Liver (tissue), 9 donors: Measurements from ENCODE around the gene COX4I1. TPM values are rescaled to one million over a fixed set of nuclear protein-coding genes. Genes with fewer than 3 reads are reported as not detected.

Source experiments
- DNase-seq: peaks from one replicate; pipeline ENCODE4 v3.0.0-alpha.2; 2017; ENCODE audit warnings: low spot score
- H3K27ac ChIP-seq, 2 donors: one replicate each; pipeline ENCODE4 v1.7.0; 2013; ENCODE audit warnings: inconsistent platforms in 2 of 2, low read length in 2 of 2, control low read depth in 1 of 2, low read depth in 1 of 2, mild to moderate bottlenecking in 1 of 2
- H3K27me3 ChIP-seq, 4 donors: one replicate each; pipeline versions ENCODE4 v1.6.1 to v1.7.0; 2013; ENCODE audit warnings: low read length in 3 of 4, inconsistent platforms in 1 of 4, mild to moderate bottlenecking in 1 of 4, moderate library complexity in 1 of 4; ENCODE audit not compliant: control insufficient read depth in 4 of 4, insufficient read depth in 4 of 4
- H3K36me3 ChIP-seq, 4 donors: one replicate each; pipeline versions ENCODE4 v1.6.1 to v1.7.0; 2013; ENCODE audit warnings: low read length in 3 of 4, mild to moderate bottlenecking in 3 of 4, low read depth in 1 of 4, moderate library complexity in 1 of 4; ENCODE audit not compliant: control insufficient read depth in 4 of 4, insufficient read depth in 3 of 4
- H3K4me1 ChIP-seq, 4 donors: one replicate each; pipeline versions ENCODE4 v1.6.1 to v1.7.0; 2013; ENCODE audit warnings: low read length in 3 of 4, mild to moderate bottlenecking in 3 of 4, moderate library complexity in 1 of 4; ENCODE audit not compliant: control insufficient read depth in 4 of 4, insufficient read depth in 4 of 4
- H3K4me3 ChIP-seq, 3 donors: one replicate each; pipeline versions ENCODE4 v1.6.1 to v1.7.0; 2013; ENCODE audit warnings: low read length in 3 of 3, control low read depth in 1 of 3, low read depth in 1 of 3, mild to moderate bottlenecking in 1 of 3
- H3K9ac ChIP-seq, 2 donors: one replicate each; pipeline ENCODE4 v1.7.0; 2013; ENCODE audit warnings: low read length in 2 of 2, mild to moderate bottlenecking in 2 of 2, moderate library complexity in 2 of 2, control low read depth in 1 of 2, low read depth in 1 of 2
- H3K9me3 ChIP-seq, 4 donors: one replicate each; pipeline versions ENCODE4 v1.6.1 to v1.7.0; 2013; ENCODE audit warnings: low read length in 3 of 4; ENCODE audit not compliant: control insufficient read depth in 4 of 4
- EGR1 ChIP-seq, 2 donors: IDR thresholded peaks; 2 replicates each; pipeline ENCODE4 v1.6.1; 2016 to 2018; ENCODE audit warnings: antibody characterized with exemption in 2 of 2, low read depth in 2 of 2
- FOXA1 ChIP-seq: IDR thresholded peaks from 2 replicates; pipeline ENCODE4 v1.6.1; 2016; ENCODE audit warnings: antibody characterized with exemption
- FOXA2 ChIP-seq: IDR thresholded peaks from 2 replicates; pipeline ENCODE4 v1.6.1; 2016; ENCODE audit warnings: antibody characterized with exemption
- GABPA ChIP-seq, 2 donors: IDR thresholded peaks in 1 of 2; conservative IDR thresholded peaks in 1 of 2; 2 replicates each; pipeline ENCODE4 v1.6.1; 2016; ENCODE audit warnings: antibody characterized with exemption in 2 of 2, mild to moderate bottlenecking in 1 of 2, moderate library complexity in 1 of 2
- HNF4A ChIP-seq, 2 donors: conservative IDR thresholded peaks; 2 replicates each; pipeline ENCODE4 v1.6.1; 2016; ENCODE audit warnings: antibody characterized with exemption in 2 of 2, mild to moderate bottlenecking in 2 of 2
- HNF4G ChIP-seq: IDR thresholded peaks from 2 replicates; pipeline ENCODE4 v1.6.1; 2016; ENCODE audit warnings: antibody characterized with exemption
- JUND ChIP-seq, 2 donors: IDR thresholded peaks; 2 replicates each; pipeline ENCODE4 v1.6.1; 2016; ENCODE audit warnings: antibody characterized with exemption in 2 of 2
- NR2F2 ChIP-seq: IDR thresholded peaks from 2 replicates; pipeline ENCODE4 v1.6.1; 2016; ENCODE audit warnings: antibody characterized with exemption
- RAD21 ChIP-seq, 2 donors: IDR thresholded peaks; 2 replicates each; pipeline ENCODE4 v1.6.1; 2016; ENCODE audit warnings: antibody characterized with exemption in 2 of 2, mild to moderate bottlenecking in 2 of 2
- RXRA ChIP-seq, 2 donors: IDR thresholded peaks; 2 replicates each; pipeline ENCODE4 v1.6.1; 2017 to 2018; ENCODE audit warnings: antibody characterized with exemption in 2 of 2, mild to moderate bottlenecking in 1 of 2
- SP1 ChIP-seq: IDR thresholded peaks from 2 replicates; pipeline ENCODE4 v1.6.1; 2018; ENCODE audit warnings: antibody characterized with exemption, mild to moderate bottlenecking
- TAF1 ChIP-seq: conservative IDR thresholded peaks from 2 replicates; pipeline ENCODE4 v1.6.1; 2016; ENCODE audit warnings: antibody characterized with exemption, mild to moderate bottlenecking
- YY1 ChIP-seq: IDR thresholded peaks from 2 replicates; pipeline ENCODE4 v1.6.1; 2016; ENCODE audit warnings: antibody characterized with exemption, mild to moderate bottlenecking
- WGBS: extraction: QIAGEN DNeasy Blood & Tissue Kit; methylation state at CpG from one replicate; pipeline ENCODE4 v1.1.7; 2013; 5-methylcytosine and 5-hydroxymethylcytosine counted together
- polyA plus RNA-seq, 2 donors: library from polyadenylated mRNA; stranded (reverse) in 1 of 2; unstranded in 1 of 2; fragments of 200-250 nt in 1 of 2; fragments of >200 nt in 1 of 2; fragmentation: Nextera tagmentation in 1 of 2; extraction: Ambion mirVana in 1 of 2; gene quantifications; one replicate each; pipeline versions ENCODE4 v1.2.1 to v1.2.3, GENCODE V29; 2013 to 2015
- total RNA-seq, 2 donors: library from RNA; depleted of rRNA; stranded (reverse); fragments of >200 nt; gene quantifications; one replicate each; pipeline ENCODE4 v1.2.3, GENCODE V29; 2014
- TF ChIP-seq, protein P1 (sequence below): IDR thresholded peaks from 2 replicates; pipeline ENCODE4 v1.6.1; 2016; ENCODE audit warnings: antibody characterized with exemption
- TF ChIP-seq, protein P2 (sequence below): IDR thresholded peaks from 2 replicates; pipeline ENCODE4 v1.6.1; 2016; ENCODE audit warnings: antibody characterized with exemption, mild to moderate bottlenecking
- TF ChIP-seq, protein P3 (sequence below): IDR thresholded peaks from 2 replicates; pipeline ENCODE4 v1.6.1; 2016; ENCODE audit warnings: antibody characterized with exemption
- TF ChIP-seq, protein P4 (sequence below): fragments of 150-350 bp; IDR thresholded peaks from 2 replicates; pipeline ENCODE4 v1.5.1; 2017; ENCODE audit warnings: improper control_type of control experiment, low read depth, low read length; ENCODE audit not compliant: missing input control
- donor health status: healthy.
- donor health status: healthy.
- donor health status: healthy.
- donor health status: healthy.
- donor health status: healthy.

The COX4I1 gene
- total and polyA plus RNA-seq, 4 donors, result 186 to 576 (median 331) TPM

DNA sequence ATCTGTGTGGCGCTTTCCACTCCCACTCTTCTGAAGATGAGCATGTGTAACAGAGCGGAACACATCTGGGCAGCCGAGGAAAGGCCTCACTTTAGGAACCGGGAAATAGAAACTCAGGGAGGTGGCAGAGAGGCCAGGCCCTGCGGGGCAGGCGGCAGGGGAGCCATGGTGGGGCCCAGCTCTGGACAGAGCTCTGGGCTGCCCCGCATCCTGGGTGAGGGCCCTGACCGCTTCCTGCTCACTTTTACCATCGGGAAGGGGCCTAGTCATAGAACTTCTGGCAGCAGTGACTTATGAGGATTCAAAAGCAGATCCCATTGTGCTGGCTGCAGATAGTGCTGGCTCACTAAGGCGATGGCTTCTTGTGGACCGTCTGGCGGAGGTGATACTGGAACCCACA lies 22.6 kb downstream of the COX4I1 start:
- TF ChIP-seq TAF1 (no peak), RAD21 (IDR thresholded peaks at IDR 0.05) (no peak), YY1 (no peak), RXRA (IDR thresholded peaks at IDR 0.05) (no peak), HNF4A (conservative IDR thresholded peaks at IDR 0.05) (no peak), GABPA (IDR thresholded peaks at IDR 0.05 in 1 of 2, conservative IDR thresholded peaks at IDR 0.05 in 1 of 2) (no peak), SP1 (no peak), EGR1 (IDR thresholded peaks at IDR 0.05; ENCODE audit: low read depth in 2 of 2) (no peak), HNF4G (no peak), JUND (IDR thresholded peaks at IDR 0.05) (no peak), FOXA1 (no peak)
- TF ChIP-seq, protein P1, sequence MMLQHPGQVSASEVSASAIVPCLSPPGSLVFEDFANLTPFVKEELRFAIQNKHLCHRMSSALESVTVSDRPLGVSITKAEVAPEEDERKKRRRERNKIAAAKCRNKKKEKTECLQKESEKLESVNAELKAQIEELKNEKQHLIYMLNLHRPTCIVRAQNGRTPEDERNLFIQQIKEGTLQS, result no peak
- TF ChIP-seq, protein P2, sequence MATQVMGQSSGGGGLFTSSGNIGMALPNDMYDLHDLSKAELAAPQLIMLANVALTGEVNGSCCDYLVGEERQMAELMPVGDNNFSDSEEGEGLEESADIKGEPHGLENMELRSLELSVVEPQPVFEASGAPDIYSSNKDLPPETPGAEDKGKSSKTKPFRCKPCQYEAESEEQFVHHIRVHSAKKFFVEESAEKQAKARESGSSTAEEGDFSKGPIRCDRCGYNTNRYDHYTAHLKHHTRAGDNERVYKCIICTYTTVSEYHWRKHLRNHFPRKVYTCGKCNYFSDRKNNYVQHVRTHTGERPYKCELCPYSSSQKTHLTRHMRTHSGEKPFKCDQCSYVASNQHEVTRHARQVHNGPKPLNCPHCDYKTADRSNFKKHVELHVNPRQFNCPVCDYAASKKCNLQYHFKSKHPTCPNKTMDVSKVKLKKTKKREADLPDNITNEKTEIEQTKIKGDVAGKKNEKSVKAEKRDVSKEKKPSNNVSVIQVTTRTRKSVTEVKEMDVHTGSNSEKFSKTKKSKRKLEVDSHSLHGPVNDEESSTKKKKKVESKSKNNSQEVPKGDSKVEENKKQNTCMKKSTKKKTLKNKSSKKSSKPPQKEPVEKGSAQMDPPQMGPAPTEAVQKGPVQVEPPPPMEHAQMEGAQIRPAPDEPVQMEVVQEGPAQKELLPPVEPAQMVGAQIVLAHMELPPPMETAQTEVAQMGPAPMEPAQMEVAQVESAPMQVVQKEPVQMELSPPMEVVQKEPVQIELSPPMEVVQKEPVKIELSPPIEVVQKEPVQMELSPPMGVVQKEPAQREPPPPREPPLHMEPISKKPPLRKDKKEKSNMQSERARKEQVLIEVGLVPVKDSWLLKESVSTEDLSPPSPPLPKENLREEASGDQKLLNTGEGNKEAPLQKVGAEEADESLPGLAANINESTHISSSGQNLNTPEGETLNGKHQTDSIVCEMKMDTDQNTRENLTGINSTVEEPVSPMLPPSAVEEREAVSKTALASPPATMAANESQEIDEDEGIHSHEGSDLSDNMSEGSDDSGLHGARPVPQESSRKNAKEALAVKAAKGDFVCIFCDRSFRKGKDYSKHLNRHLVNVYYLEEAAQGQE, result no peak
- TF ChIP-seq, protein P3, sequence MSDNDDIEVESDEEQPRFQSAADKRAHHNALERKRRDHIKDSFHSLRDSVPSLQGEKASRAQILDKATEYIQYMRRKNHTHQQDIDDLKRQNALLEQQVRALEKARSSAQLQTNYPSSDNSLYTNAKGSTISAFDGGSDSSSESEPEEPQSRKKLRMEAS, result no peak
- 95% methylated on average over 12 of the region's 12 CpGs for WGBS
- Histone ChIP-seq H3K36me3 (no peaks in the 10 kb centered on the region), H3K4me1 (peaks cover 0 to 7% (median 4%) of the 10 kb centered on the region in 4 donors), H3K27me3 (no peaks in the 10 kb centered on the region), H3K9ac (no peak overlapping the region), H3K9me3 (no peaks in the 10 kb centered on the region), H3K4me3 (no peak overlapping the region), H3K27ac (no peak overlapping the region)
- no peak for DNase-seq

DNA sequence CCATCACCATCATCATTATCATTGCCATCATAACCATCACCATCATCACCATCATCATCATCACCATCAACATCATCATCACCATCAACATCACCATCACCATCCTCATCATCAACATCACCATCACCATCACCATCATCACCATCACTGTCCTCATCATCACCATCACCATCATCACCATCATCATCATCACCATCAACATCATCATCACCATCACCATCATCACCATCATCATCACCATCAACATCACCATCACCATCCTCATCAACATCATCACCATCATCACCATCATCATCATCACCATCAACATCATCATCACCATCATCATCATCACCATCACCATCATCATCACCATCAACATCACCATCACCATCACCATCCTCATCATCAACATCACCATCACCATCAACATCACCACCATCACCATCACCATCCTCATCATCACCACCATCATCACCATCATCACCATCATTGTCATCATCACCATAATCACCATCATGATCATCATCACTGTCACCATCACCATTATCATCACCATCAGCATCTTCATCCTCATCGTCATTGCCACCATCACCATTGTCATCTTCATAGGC lies 23.9 kb downstream of the COX4I1 start:
- no peaks in the 10 kb centered on the region for H3K27me3 ChIP-seq
- no peak overlapping the region for H3K4me3 ChIP-seq
- H3K36me3 ChIP-seq, result no peaks in the 10 kb centered on the region
- no peaks in the 10 kb centered on the region for H3K9me3 ChIP-seq
- no peak overlapping the region for H3K27ac ChIP-seq
- DNase-seq, result no peak
- TF ChIP-seq RXRA (IDR thresholded peaks at IDR 0.05) (no peak), JUND (IDR thresholded peaks at IDR 0.05) (no peak), SP1 (no peak), RAD21 (IDR thresholded peaks at IDR 0.05) (no peak), FOXA1 (no peak), FOXA2 (no peak), GABPA (IDR thresholded peaks at IDR 0.05 in 1 of 2, conservative IDR thresholded peaks at IDR 0.05 in 1 of 2) (no peak), EGR1 (IDR thresholded peaks at IDR 0.05; ENCODE audit: low read depth in 2 of 2) (no peak), HNF4G (no peak), NR2F2 (no peak), YY1 (no peak)
- TF ChIP-seq, protein P1, result no peak
- TF ChIP-seq, protein P4, sequence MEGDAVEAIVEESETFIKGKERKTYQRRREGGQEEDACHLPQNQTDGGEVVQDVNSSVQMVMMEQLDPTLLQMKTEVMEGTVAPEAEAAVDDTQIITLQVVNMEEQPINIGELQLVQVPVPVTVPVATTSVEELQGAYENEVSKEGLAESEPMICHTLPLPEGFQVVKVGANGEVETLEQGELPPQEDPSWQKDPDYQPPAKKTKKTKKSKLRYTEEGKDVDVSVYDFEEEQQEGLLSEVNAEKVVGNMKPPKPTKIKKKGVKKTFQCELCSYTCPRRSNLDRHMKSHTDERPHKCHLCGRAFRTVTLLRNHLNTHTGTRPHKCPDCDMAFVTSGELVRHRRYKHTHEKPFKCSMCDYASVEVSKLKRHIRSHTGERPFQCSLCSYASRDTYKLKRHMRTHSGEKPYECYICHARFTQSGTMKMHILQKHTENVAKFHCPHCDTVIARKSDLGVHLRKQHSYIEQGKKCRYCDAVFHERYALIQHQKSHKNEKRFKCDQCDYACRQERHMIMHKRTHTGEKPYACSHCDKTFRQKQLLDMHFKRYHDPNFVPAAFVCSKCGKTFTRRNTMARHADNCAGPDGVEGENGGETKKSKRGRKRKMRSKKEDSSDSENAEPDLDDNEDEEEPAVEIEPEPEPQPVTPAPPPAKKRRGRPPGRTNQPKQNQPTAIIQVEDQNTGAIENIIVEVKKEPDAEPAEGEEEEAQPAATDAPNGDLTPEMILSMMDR, result no peak
- no peak overlapping the region for H3K9ac ChIP-seq
- peaks cover 0 to 7% (median 4%) of the 10 kb centered on the region in 4 donors for H3K4me1 ChIP-seq
- WGBS, result 96% methylated on average over 1 of the region's 1 CpG
